Common myeloid progenitor, CD34-positive (primary cell): Measurements from ENCODE around the gene PCNX3.

Experiments used
- CTCF ChIA-PET: fragments of 350-600 bp; sonication (Branson Sonifier 250); formaldehyde crosslinking; loops from one replicate; lab custom pipeline; 2021; ENCODE audit warnings: antibody characterized with exemption; lab: Charles Lee
- POLR2A ChIA-PET: fragments of 350-600 bp; sonication (Branson Sonifier 250); formaldehyde crosslinking; loops from one replicate; lab custom pipeline; 2021; ENCODE audit warnings: antibody characterized with exemption; lab: Charles Lee
- DNase-seq, 3 donors: peaks; one replicate each; pipeline versions ENCODE4 v3.0.0 to v3.0.0-alpha.2; 2013
- H3K27ac ChIP-seq, 2 experiments: 1 replicate in 1 of 2; 2 replicates in 1 of 2; pipeline ENCODE4 v1.7.0; 2013; ENCODE audit warnings: inconsistent platforms in 2 of 2, low read length in 2 of 2, mild to moderate bottlenecking in 2 of 2, low read depth in 1 of 2, moderate library complexity in 1 of 2; ENCODE audit not compliant: severe bottlenecking in 2 of 2, insufficient read depth in 1 of 2, poor library complexity in 1 of 2
- H3K27me3 ChIP-seq, 5 experiments: replicated peaks in 2 of 5; 1 replicate in 3 of 5; 2 replicates in 2 of 5; pipeline versions ENCODE4 v1.6.1 to v1.7.0; 2013; ENCODE audit warnings: low read length in 4 of 5, mild to moderate bottlenecking in 2 of 5, moderate library complexity in 2 of 5, inconsistent platforms in 1 of 5; ENCODE audit not compliant: insufficient read depth in 5 of 5, control insufficient read depth in 4 of 5
- H3K36me3 ChIP-seq, 4 experiments: 1 replicate in 2 of 4; 2 replicates in 2 of 4; pipeline versions ENCODE4 v1.6.1 to v1.7.0; 2013; ENCODE audit warnings: low read length in 3 of 4, control low read depth in 1 of 4, mild to moderate bottlenecking in 1 of 4; ENCODE audit not compliant: control insufficient read depth in 4 of 4, insufficient read depth in 4 of 4
- H3K4me1 ChIP-seq, 4 experiments: 1 replicate in 3 of 4; 2 replicates in 1 of 4; pipeline versions ENCODE4 v1.6.1 to v1.7.1; 2013; ENCODE audit warnings: low read length in 3 of 4, mild to moderate bottlenecking in 3 of 4, control low read depth in 1 of 4, inconsistent platforms in 1 of 4, moderate library complexity in 1 of 4; ENCODE audit not compliant: control insufficient read depth in 4 of 4, insufficient read depth in 4 of 4; ENCODE audit errors: control extremely low read depth in 1 of 4
- H3K4me3 ChIP-seq, 7 experiments: 1 replicate in 4 of 7; 2 replicates in 3 of 7; pipeline versions ENCODE4 v1.5.1 to v1.7.0; 2013; ENCODE audit warnings: mild to moderate bottlenecking in 7 of 7, low read length in 6 of 7, moderate library complexity in 6 of 7, inconsistent platforms in 2 of 7, low read depth in 2 of 7, control low read depth in 1 of 7; ENCODE audit not compliant: insufficient read depth in 4 of 7, control insufficient read depth in 1 of 7; ENCODE audit errors: extremely low read depth in 1 of 7
- H3K9me3 ChIP-seq, 5 experiments: 1 replicate in 4 of 5; 2 replicates in 1 of 5; pipeline versions ENCODE4 v1.6.1 to v1.7.1; 2013; ENCODE audit warnings: low read length in 4 of 5, mild to moderate bottlenecking in 2 of 5, inconsistent platforms in 1 of 5, low read depth in 1 of 5, moderate library complexity in 1 of 5; ENCODE audit not compliant: control insufficient read depth in 4 of 5, insufficient read depth in 2 of 5; ENCODE audit errors: control extremely low read depth in 1 of 5
- WGBS: methylation state at CpG from one replicate; pipeline ENCODE4 v1.1.5; 2013; ENCODE audit not compliant: insufficient coverage; 5-methylcytosine and 5-hydroxymethylcytosine counted together

Gene PCNX3

GRCh38 chr11:65629579-65629978 lies 14.0 kb downstream of the PCNX3 start:
- Histone ChIP-seq H3K27me3 (no peaks in the 10 kb centered on the region), H3K27ac (no peak overlapping the region), H3K4me3 (no peak overlapping the region), H3K4me1 (peaks cover 0 to 23% (median 14%) of the 10 kb centered on the region in 4 experiments), H3K36me3 (peaks cover 16 to 93% (median 51%) of the 10 kb centered on the region in 4 experiments), H3K9me3 (no peaks in the 10 kb centered on the region)
- over 99% methylated on average over 12 of the region's 14 CpGs for WGBS
- CTCF ChIA-PET, result interaction anchor here (1.0 to 7.7 kb wide), 3 partner anchors 9 to 25 kb away, joined by 3 to 56 read pairs (median 3); partner anchors contain the start of genes PCNX3 and SIPA1
- no peak for DNase-seq
- POLR2A ChIA-PET, result interaction anchor here (2.3 kb wide), 1 partner anchor 11 kb away, joined by 7 read pairs; no protein-coding TSS in a partner anchor

GRCh38 chr11:65630215-65630614 lies 14.6 kb downstream of the PCNX3 start:
- POLR2A ChIA-PET, result interaction anchor here (2.3 kb wide), 1 partner anchor 10 kb away, joined by 7 read pairs; no protein-coding TSS in a partner anchor
- H3K9me3 ChIP-seq, result no peaks in the 10 kb centered on the region
- peaks cover 14 to 93% (median 55%) of the 10 kb centered on the region in 4 experiments for H3K36me3 ChIP-seq
- 98% methylated on average over 11 of the region's 11 CpGs for WGBS
- H3K27ac ChIP-seq, result no peak overlapping the region
- H3K27me3 ChIP-seq, result no peaks in the 10 kb centered on the region
- DNase-seq, result no peak
- CTCF ChIA-PET, result interaction anchor here (1.4 kb wide), 1 partner anchor 13 kb away, joined by 4 read pairs; no protein-coding TSS in a partner anchor
- no peak overlapping the region for H3K4me3 ChIP-seq
- H3K4me1 ChIP-seq, result peaks cover 0 to 29% (median 17%) of the 10 kb centered on the region in 4 experiments

GRCh38 chr11:65633390-65634108 lies 18.0 kb downstream of the PCNX3 start:
- Histone ChIP-seq H3K27me3 (no peaks in the 10 kb centered on the region), H3K27ac (peak overlapping the region in 1 of 2 experiments; percentile 26), H3K9me3 (no peaks in the 10 kb centered on the region), H3K36me3 (peaks cover 7 to 80% (median 43%) of the 10 kb centered on the region in 4 experiments), H3K4me3 (peak overlapping the region in 2 of 7 experiments; percentile 46 to 57), H3K4me1 (peaks cover 0 to 42% (median 31%) of the 10 kb centered on the region in 4 experiments)
- DNase-seq, result peak in 2 of 3 donors; percentile 75 to 84
- CTCF ChIA-PET, result interaction anchor here (0.7 to 3.5 kb wide), 14 partner anchors 9 to 185 kb away, joined by 3 to 18 read pairs (median 4); no protein-coding TSS in a partner anchor
- POLR2A ChIA-PET, result no interaction called here
- WGBS, result 51% methylated on average over 16 of the region's 20 CpGs

GRCh38 chr11:65634109-65634436 lies 18.5 kb downstream of the PCNX3 start:
- H3K27ac ChIP-seq, result peak overlapping the region in 1 of 2 experiments; percentile 26
- H3K4me1 ChIP-seq, result peaks cover 0 to 47% (median 36%) of the 10 kb centered on the region in 4 experiments
- DNase-seq, result no peak
- ChIA-PET CTCF (interaction anchor here (0.7 to 3.5 kb wide), 10 partner anchors 9 to 185 kb away, joined by 3 to 18 read pairs (median 3); no protein-coding TSS in a partner anchor), POLR2A (no interaction called here)
- H3K4me3 ChIP-seq, result peak overlapping the region in 2 of 7 experiments; percentile 46 to 57
- H3K36me3 ChIP-seq, result peaks cover 6 to 74% (median 41%) of the 10 kb centered on the region in 4 experiments
- no peaks in the 10 kb centered on the region for H3K27me3 ChIP-seq
- no peaks in the 10 kb centered on the region for H3K9me3 ChIP-seq
- WGBS, result 94% methylated on average over 9 of the region's 14 CpGs

- ChIA-PET POLR2A (no interaction called here), CTCF (interaction anchor here (1.2 to 2.8 kb wide), 7 partner anchors 9 to 184 kb away, joined by 3 to 14 read pairs (median 3); no protein-coding TSS in a partner anchor)
- 89% methylated on average over 11 of the region's 11 CpGs for WGBS
These were observed 18.9 kb downstream of the PCNX3 start for GRCh38 chr11:65634440-65634839.

GRCh38 chr11:65634905-65635731 lies 19.5 kb downstream of the PCNX3 start:
- POLR2A ChIA-PET, result no interaction called here
- Histone ChIP-seq H3K27ac (no peak overlapping the region), H3K4me3 (no peak overlapping the region), H3K36me3 (peaks cover 0 to 64% (median 34%) of the 10 kb centered on the region in 4 experiments), H3K27me3 (no peaks in the 10 kb centered on the region), H3K4me1 (peaks cover 4 to 57% (median 45%) of the 10 kb centered on the region in 4 experiments), H3K9me3 (no peaks in the 10 kb centered on the region)
- DNase-seq, result no peak
- CTCF ChIA-PET, result interaction anchor here (1.2 to 2.8 kb wide), 4 partner anchors 10 to 70 kb away, joined by 3 to 14 read pairs (median 3); no protein-coding TSS in a partner anchor
- WGBS, result 97% methylated on average over 35 of the region's 46 CpGs

More at GRCh38 chr11:65634440-65634839, 18.9 kb downstream of the PCNX3 start:
- no peaks in the 10 kb centered on the region for H3K9me3 ChIP-seq
- no peak for DNase-seq
- H3K4me1 ChIP-seq, result peaks cover 0 to 50% (median 38%) of the 10 kb centered on the region in 4 experiments
- H3K36me3 ChIP-seq, result peaks cover 2 to 71% (median 39%) of the 10 kb centered on the region in 4 experiments
- H3K27me3 ChIP-seq, result no peaks in the 10 kb centered on the region
- no peak overlapping the region for H3K27ac ChIP-seq
- H3K4me3 ChIP-seq, result peak overlapping the region in 2 of 7 experiments; percentile 46 to 57
